Occipital lobe (tissue), 2 donors: ENCODE measurements around the gene ZC3H4. TPM values are rescaled to one million over a fixed set of nuclear protein-coding genes. Genes with fewer than 3 reads are reported as not detected.
"Not testable (repeated sequence)": the region's sequence is repeated elsewhere in the genome, so short reads cannot be mapped to it uniquely, and the experiment has no call there.

Source experiments
- DNase-seq: peaks from one replicate; lab custom pipeline; 2025; lab: John Stamatoyannopoulos, UW
- total RNA-seq: library from RNA; depleted of rRNA; stranded (reverse); fragments of >200 nt; gene quantifications from one replicate; pipeline ENCODE4 v1.2.3, GENCODE V29; 2014

The ZC3H4 gene
- 11.2 TPM for total RNA-seq

DNA sequence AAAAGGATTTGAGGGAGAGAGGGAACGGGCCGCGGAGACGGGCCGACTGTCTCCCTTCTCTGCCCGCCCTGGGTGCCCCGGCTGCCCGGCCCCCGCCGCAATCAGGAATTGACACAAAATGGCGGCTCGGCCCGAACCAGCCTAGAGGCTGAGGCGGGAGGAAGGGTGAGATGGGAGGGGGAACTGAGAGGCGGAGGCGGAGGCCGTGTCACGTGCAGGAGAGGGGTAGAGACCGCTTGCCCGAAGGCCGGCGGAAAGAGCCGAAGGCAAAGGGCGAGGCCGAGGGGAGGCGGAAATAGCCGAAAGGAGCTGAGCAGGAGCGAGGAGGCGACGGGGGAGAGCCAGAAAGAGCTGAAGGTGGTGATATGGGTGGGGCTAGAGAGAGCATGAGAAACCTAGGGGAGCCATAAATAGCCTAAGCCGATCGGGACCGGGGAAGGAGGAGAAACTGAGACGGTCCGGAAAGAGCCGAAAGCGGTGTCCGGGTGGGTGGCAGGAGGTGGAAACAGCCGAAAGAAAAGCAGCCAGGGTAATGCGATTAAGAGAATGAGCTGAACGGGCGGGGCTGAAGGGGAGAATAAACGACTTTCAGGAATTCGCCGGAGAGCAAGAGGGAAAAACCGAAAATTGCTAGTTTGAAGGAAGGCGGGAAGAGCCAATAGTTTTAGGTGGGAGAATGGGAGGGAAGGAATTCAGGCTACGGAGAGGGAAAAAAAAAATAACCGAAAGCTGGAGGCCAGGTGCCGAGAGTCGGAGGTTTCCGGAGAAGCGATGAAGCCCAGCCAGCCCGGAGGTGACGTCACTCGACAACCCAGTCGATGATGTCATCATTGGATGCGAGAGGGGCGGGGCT, at the start of gene ZC3H4:
Gene ZC3H4, minus strand, starts transcription at position 780 of the 853 bp plus-strand sequence. CDS start 1,192 bp downstream, outside the sequence.
- DNase-seq = peak; percentile 98

GRCh38 chr19:47161876-47162489, 48.4 kb upstream of the ZC3H4 start:
- DNase-seq = no peak

GRCh38 chr19:47158879-47159503, 45.4 kb upstream of the ZC3H4 start:
- no peak for DNase-seq

- DNase-seq = no peak
Measured at GRCh38 chr19:47158367-47158791, 44.8 kb upstream of the ZC3H4 start.

- DNase-seq = no peak
Measured at GRCh38 chr19:47157431-47158321, 44.1 kb upstream of the ZC3H4 start.

DNA sequence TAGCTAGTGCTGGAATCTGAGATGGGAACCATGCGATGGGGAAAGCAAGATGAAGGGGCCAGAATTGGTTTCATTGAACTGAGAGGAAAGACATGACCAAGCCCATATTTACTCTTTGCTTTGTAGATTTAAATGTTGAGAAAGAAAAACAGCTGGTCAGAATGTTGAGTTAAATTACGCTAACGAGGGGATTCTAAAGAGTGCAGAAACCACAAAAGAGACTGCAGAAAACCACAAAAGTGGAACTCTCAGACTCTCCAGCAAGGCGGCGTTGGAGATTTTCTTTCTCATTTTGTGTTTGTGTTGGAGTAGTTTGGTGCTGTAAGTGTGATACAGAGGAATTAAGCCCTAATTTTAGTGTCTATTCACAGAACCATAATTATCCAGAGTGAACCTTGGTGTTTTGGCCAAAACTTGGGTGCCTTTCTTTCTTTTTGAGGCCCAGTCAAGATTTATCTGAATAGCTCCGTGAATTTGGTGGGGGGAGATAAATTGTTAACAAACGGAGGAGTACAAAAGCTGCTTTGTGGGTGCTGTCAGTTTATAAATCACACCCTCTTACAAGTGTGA, 43.4 kb upstream of the ZC3H4 start:
- DNase-seq = no peak

- DNase-seq = no peak
Measured at GRCh38 chr19:47155148-47155547, 41.6 kb upstream of the ZC3H4 start.

DNA sequence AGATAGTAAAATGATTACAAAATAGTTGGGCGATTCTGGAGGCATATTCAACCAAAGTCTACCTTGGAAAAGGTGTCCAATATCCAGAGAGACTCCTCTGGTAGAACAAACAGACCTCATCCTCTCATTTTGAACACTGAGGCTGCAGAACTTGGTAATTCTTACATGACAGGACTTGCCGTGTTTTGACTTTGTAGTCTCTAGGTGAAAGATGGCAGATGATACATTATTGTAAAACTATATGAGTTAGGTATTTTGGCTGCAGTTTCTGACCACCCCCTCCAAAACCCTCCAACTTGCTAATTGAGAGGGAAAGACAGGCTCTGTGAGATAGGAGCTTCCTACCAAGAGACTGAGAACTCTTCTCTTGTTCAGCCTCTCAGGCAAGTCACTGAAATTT, 39.7 kb upstream of the ZC3H4 start:
- DNase-seq = no peak

DNA sequence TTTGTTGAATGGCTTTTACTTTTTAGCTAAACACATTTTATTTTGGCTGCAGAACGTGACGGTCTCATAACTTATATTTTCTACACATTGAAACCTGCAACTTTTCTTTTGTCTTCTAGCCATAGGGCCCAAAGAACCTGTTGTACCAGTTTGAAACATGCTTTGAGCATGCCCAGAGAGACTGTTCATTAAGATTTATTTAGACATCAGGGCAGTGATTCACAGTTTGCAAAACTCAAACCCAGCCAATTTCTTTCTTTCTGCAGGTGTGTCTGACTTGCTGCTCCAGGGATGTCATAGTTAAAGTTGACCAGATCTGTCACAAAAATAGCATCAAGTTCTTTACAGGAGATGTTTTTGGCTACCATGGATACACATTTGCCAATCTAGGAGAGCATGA, 39.1 kb upstream of the ZC3H4 start:
- no peak for DNase-seq

GRCh38 chr19:47152205-47152604, 38.6 kb upstream of the ZC3H4 start:
- DNase-seq = no peak

DNA sequence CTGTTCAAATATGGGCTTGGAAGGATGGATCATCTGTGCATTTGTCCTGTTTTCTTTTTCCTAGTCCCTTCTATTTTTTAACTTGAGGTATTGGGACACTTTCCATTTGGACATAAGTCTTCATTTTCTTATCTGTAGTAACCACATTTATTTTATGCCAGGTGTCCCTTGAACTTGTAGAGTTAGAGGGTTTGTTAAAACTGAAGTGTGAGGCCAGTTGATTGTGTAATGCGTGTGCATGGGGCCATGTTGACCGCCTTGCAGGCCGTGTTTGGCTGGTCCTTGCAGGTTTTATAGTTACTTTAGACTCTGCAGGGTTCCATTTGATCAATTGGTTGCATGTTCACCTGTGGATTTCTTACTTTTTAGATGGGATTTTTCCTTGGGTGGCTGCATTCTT, 38.1 kb upstream of the ZC3H4 start:
- DNase-seq = no peak

DNA sequence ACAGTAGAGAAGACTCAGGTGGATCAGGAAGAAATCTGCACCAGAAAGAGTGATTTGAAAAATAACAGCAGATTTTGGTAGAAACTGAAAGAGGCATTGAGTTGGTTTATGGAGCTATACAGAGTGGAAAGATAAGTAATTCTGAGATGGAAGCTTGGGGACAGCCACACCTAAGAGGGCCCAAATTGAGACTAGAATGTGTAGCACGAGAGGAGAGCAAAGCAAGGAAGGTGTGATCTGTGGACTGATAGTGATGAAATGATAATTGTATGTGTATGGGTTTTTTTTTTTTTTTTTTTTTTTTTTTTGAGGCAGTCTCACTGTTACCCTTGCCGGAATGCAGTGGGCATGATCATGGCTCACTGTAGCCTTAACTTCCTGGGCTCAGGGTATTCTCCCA, 33.3 kb upstream of the ZC3H4 start:
- no peak for DNase-seq

GRCh38 chr19:47145639-47146486, 32.3 kb upstream of the ZC3H4 start:
- no peak for DNase-seq

DNA sequence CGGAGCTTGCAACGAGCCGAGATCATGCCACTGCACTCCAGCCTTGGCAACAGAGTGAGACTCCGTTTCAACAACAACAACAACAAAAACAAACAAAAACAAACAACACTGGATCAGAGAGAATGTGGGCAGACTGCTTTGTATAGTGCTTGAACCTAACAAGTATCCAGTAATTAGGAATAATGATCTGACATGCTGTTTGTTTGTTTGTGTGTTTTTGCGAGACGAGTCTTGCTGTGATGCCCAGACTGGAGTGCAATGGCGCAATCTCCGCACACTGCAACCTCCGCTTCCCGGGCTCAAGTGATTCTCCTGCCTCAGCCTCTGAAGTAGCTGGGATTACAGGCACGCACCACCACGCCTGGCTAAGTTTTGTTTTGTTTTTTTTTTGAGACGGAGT, 31.1 kb upstream of the ZC3H4 start:
- DNase-seq = no peak

DNA sequence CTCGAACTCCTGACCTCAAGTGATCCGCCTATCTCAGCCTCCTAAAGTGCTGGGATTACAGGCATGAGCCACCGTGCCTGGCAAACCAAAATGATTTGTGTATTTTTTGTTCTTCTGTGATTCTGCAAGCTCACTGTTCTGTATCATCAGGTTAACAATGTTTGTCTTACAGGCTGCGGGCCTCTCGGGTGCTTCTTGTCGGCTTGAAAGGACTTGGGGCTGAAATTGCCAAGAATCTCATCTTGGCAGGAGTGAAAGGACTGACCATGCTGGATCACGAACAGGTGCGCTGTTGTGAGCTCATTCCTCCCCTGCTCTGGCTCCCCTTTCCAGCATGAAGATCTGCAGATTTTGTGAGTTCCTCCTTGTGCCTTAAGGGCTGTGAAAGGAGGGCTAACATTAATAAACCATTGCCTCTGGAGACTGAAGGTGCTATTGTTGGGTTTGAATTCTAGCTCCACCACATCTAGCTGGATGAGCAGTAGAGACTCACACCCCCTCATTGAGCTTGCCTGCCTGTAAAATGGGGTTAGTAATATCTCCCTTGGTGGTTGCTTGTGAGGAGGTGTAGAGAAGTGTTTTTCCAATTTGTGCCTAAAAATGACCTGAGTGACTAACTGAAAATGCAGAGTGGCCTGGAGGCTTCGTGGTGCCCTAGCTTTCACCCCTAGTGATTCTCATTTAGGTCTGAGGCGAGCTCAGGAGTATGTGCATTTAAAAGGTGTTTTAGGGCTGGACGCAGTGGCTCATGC, 29.9 kb upstream of the ZC3H4 start:
- DNase-seq = no peak

DNA sequence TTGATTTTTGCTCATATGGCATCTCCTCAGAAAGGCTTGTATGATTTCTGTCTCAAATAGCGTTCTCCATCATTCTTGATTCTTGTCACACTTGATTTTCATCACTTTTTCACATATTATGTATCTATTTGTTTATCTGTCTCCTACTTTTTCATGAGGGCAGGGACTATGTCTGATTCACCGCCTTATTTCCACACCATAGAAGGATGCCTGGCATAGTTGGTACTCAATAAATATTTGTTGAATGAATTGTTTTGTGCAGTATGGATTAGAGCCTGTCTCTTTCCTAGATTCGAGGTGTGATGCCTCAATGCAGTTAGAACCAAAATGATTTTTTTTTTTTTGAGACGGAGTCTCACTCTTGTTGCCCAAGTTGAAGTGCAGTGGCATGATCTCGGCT, 29.2 kb upstream of the ZC3H4 start:
- no peak for DNase-seq

DNA sequence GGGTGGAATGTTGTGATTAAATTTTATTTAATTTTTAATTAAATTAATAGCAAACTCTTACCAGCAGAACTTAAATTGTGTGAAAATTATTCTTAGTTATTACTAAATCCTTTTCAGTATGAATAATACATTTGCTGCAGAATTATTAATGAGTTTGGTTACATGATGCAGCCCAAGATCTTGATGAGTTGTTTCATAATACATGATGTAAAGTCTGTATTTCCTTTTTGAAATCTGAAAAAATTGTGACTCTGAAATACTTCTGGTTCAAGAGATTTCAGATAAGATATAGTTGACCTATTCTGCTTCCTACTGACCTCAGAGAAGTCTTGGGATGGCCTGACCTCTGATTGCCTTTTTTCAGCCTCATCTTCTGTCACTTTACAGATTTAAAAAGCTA, 28.1 kb upstream of the ZC3H4 start:
- no peak for DNase-seq

DNA sequence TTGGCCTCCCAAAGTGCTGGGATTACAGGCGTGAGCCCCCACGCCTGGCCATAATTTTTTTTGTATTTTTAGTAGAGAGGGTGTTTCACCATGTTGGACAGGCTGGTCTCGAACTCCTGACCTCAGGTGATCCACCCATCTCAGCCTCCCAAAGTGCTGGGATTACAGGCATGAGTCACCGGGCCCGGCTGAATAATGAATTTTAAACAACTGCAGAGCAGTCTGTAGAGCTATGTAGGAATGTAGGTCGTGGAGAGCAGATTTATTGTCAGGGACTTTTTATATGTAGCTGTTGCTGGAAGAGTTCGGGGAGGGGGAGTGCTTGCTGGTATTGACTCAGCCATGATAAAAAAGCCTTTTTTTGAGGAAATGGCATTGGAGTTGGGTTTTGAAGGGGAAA, 27.7 kb upstream of the ZC3H4 start:
- not testable (repeated sequence) for DNase-seq

GRCh38 chr19:47135156-47135555, 21.6 kb upstream of the ZC3H4 start:
- DNase-seq = no peak

- no peak for DNase-seq
Measured at GRCh38 chr19:47134545-47134944, 21.0 kb upstream of the ZC3H4 start.
